ENCODE data around the gene ELAVL3.
"Not testable (repeated sequence)": the region's sequence is repeated elsewhere in the genome, so short reads cannot be mapped to it uniquely, and the experiment has no call there.

Gene ELAVL3

DNA sequence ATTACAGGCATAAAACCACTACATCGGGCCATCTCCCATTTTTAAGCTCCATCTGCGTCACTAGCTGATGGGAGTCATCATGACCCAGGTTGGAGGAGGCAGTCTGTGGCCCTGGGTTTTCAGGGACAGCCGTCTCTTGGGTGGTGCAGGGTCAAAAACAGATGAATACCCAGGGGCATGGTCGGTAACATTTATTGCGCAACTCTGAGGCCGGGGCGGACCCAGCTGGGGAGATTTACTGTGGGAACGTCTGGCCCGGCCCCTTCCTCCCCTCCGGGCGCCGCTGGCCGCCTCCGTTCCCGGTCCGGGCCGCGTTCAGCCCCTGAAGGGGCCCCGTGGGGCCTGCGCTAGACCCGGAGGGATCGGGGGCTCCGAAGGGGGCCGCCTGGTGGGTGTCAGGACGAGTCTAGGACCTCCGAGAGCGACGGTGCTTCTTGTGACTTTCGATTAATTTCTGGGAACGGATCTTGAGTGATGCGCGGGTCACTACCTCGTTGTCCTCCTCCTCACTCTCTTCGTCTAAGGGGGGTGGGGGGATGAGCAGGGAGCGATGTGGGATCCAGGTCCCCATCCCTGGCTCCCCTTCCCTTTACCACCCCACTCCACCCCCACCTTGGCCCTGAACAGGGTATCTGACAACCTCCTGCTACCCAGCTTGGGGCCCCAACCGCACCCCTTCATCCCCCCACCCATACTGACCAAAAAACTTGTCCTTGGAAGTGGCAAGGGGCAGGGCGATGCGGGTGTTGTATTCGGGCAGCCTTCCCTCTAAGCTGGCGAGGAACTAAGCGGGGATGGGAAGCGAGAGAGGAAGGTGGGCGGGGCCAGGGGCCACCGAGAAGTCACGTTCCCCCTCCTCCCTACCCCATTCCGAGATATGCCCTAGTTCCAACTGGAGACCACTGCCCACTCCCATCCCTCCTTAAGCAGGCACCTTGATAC lies 60.1 kb downstream of the ELAVL3 start:
- no peaks in the 10 kb centered on the region for H3K9me3 ChIP-seq (ENCODE audit: control insufficient read depth, low read length)
- no peaks in the 10 kb centered on the region for H3K36me3 ChIP-seq (ENCODE audit: control insufficient read depth, insufficient read depth, low read length)
- H3K4me3 ChIP-seq (ENCODE audit: low read length), result no peak overlapping the region
- peak overlapping the region; percentile 50 for H3K9ac ChIP-seq (ENCODE audit: low read length)
- peaks cover 53% of the 10 kb centered on the region for H3K27me3 ChIP-seq (ENCODE audit: control insufficient read depth, insufficient read depth, low read length)
- peaks cover 35% of the 10 kb centered on the region for H3K4me1 ChIP-seq (ENCODE audit: control insufficient read depth, insufficient read depth, low read length)

DNA sequence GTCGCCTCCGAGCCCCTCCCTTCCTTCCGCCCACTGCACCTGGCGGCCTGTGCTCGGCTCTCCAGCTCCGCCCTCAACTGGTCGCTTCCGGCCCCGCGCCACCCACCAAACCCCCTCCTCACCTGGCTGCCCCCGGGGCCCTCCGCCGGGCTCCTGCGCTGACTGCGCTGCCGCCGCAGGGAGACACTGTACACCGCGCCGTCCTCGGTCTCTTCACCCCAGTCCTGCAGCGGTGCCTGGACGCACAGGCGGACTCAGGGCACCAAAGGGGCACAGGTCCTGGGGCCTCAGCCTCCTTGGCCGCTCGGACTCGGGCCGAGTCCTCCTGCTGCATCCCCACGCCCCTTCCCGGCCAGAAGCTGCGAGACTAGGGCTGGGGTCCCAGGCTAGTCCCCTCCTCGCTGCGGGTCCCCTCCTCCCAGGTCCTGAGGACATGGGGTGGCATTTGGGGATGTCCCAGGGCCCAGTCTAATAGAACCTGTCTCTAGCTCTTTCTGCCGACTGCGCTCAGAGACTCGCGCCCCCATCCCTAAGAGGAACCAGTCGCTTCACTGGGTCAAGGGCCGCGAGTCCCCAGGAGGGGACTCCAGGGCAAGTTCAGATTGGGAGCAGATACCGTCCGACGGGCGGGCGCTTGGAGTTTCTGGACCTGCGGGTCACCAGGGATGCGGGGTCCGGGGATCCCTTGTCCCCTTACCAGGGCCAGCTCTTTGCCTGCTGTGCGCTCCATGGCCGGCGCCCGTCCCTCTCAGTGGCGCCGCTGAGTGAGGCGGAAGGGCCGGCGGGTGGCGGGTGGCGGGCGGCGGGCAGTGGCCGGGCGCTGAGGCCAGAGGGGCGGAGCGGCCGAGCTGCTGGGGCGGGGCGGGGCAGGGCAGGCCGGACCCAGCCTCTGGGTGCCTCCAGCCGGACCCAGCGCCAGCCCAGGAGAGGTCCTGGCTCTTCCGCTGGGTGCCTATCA lies 62.0 kb downstream of the ELAVL3 start, which contains the start of gene RGL3:
TSS of gene RGL3 (minus strand) at position 766 of the 958 bp plus-strand sequence. CDS start at position 730, 36 bp downstream.
- no peaks in the 10 kb centered on the region for H3K9me3 ChIP-seq (ENCODE audit: control insufficient read depth, low read length)
- no peaks in the 10 kb centered on the region for H3K36me3 ChIP-seq (ENCODE audit: control insufficient read depth, insufficient read depth, low read length)
- peak within 1 kb of the TSS; percentile 56 for H3K4me3 ChIP-seq (ENCODE audit: low read length)
- H3K4me1 ChIP-seq (ENCODE audit: control insufficient read depth, insufficient read depth, low read length), result peaks cover 35% of the 10 kb centered on the region
- H3K9ac ChIP-seq (ENCODE audit: low read length), result peak within 1 kb of the TSS; percentile 59
- H3K27me3 ChIP-seq (ENCODE audit: control insufficient read depth, insufficient read depth, low read length), result peaks cover 50% of the 10 kb centered on the region

DNA sequence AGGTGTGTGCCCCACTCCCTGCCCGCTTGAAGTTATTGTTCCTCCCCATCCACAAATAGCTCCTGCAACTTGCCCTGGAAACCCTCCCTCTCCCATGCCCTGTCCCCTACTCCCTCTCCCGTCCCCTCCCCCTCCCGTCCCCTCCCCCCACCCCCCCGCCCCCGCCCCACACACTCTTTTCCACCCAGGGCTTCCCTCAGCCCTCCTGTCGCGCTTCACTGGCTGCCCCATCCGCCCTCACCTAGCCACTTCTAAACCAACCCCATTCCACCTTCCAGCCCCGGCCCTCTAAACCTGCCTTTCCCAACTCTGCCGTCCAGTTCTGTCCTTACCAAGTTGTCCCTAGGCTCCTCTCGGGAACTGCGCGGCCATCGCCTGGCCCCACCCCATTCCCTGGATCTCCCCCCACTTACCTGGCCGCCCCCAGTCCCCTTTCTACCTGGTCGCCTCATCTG lies 62.7 kb downstream of the ELAVL3 start:
- peaks cover 35% of the 10 kb centered on the region for H3K4me1 ChIP-seq (ENCODE audit: control insufficient read depth, insufficient read depth, low read length)
- H3K27me3 ChIP-seq (ENCODE audit: control insufficient read depth, insufficient read depth, low read length), result peaks cover 43% of the 10 kb centered on the region
- H3K9ac ChIP-seq (ENCODE audit: low read length), result peak overlapping the region; percentile 59
- no peaks in the 10 kb centered on the region for H3K9me3 ChIP-seq (ENCODE audit: control insufficient read depth, low read length)
- H3K4me3 ChIP-seq (ENCODE audit: low read length), result no peak overlapping the region
- H3K36me3 ChIP-seq (ENCODE audit: control insufficient read depth, insufficient read depth, low read length), result no peaks in the 10 kb centered on the region

DNA sequence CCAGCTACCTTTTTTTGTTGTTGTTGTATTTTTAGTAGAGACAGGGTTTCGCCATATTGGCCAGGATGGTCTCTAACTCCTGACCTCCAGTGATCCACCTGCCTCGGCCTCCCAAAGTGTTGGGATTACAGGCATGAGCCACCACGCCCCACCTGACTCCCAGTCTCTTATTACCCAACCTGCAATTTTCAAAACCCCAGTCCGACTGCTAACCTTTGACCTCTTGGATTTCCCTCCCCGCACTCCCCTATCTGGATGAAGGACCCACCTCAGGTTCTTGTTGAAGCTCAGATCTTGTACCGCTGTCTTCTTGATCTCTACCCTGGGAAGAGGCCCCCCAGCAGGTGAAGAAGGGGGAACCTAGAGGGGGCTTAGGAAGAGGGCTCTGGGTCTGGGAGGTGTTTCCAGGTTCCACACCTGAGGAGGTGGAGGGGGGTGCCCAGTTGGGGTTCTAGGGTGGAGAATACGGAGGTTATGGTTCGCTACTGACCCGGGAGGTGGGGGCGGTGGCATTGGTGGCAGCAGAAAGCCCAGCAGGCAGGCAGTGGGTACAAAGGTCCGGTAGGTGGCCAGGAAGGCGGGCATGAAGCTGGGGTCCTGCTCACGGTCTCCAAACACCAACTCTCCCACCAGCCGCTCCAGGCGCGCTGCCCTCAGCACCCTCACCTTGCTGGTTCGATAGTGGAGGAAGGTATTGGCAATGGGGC lies 64.3 kb downstream of the ELAVL3 start:
- Histone ChIP-seq H3K4me3 (ENCODE audit: low read length) (no peak overlapping the region), H3K9ac (ENCODE audit: low read length) (no peak overlapping the region), H3K27me3 (ENCODE audit: control insufficient read depth, insufficient read depth, low read length) (peaks cover 27% of the 10 kb centered on the region), H3K9me3 (ENCODE audit: control insufficient read depth, low read length) (no peaks in the 10 kb centered on the region), H3K36me3 (ENCODE audit: control insufficient read depth, insufficient read depth, low read length) (no peaks in the 10 kb centered on the region), H3K4me1 (ENCODE audit: control insufficient read depth, insufficient read depth, low read length) (peaks cover 20% of the 10 kb centered on the region)

DNA sequence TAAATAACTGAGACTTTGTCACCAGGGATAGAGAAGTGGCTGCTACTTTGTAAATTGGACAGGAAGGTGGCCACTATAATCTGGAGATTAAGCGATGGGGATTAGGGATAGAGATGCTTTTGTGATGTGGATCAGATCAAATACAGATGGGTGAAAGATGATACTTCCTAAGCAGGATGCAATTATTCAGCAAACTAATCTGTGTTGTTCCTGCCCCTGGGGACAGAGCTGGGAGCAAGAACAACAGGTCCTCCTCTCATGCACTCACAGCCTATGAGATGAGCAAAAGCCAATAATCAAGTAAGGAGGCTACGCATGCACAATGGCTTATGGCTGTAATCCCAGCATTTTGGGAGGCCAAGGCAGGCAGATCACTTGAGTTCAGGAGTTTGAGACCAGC lies 66.3 kb downstream of the ELAVL3 start:
- Histone ChIP-seq H3K36me3 (ENCODE audit: control insufficient read depth, insufficient read depth, low read length) (no peaks in the 10 kb centered on the region), H3K9me3 (ENCODE audit: control insufficient read depth, low read length) (no peaks in the 10 kb centered on the region), H3K9ac (ENCODE audit: low read length) (no peak overlapping the region), H3K27me3 (ENCODE audit: control insufficient read depth, insufficient read depth, low read length) (peaks cover 8% of the 10 kb centered on the region), H3K4me3 (ENCODE audit: low read length) (no peak overlapping the region), H3K4me1 (ENCODE audit: control insufficient read depth, insufficient read depth, low read length) (peaks cover 7% of the 10 kb centered on the region)

DNA sequence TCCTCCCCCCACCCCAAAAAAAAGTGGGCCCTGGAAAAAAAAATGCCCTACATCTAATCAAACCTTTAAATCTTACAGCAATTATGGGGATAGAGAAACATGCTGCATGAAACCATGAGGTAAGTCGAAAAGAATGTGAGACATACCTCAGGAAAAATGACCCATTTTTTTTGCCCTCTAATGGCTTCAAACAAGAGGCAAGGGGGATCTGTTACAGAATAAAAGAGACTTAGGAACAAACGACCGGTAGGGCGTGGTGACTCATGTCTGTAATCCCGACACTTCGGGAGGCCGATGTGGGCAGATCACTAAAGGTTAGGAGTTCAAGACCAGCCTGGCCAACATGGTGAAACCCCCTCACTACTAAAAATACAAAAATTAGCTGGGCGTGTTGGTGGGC lies 70.2 kb downstream of the ELAVL3 start:
- Histone ChIP-seq H3K27me3 (ENCODE audit: control insufficient read depth, insufficient read depth, low read length) (no peaks in the 10 kb centered on the region), H3K9me3 (ENCODE audit: control insufficient read depth, low read length) (no peaks in the 10 kb centered on the region), H3K36me3 (ENCODE audit: control insufficient read depth, insufficient read depth, low read length) (no peaks in the 10 kb centered on the region), H3K4me1 (ENCODE audit: control insufficient read depth, insufficient read depth, low read length) (no peaks in the 10 kb centered on the region), H3K9ac (ENCODE audit: low read length) (no peak overlapping the region), H3K4me3 (ENCODE audit: low read length) (no peak overlapping the region)

DNA sequence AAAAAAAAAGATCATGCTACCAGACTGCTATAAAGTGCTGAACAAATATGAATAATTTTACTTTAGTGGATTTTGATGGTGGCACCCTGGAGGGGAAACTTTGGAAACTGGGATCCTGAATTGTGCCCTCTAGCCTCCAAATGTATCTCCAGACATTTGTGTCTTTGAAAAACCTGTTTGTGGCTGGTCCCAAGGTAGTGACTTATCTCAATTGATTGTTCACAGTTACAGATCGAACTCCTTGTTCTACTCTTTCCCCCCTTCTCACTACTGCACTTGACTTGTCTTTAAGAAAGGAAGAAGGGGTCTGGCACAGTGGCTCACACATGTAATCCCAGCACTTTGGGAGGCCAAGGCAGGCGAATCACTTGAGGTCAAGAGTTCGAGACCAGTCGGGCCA lies 72.3 kb downstream of the ELAVL3 start:
- no peaks in the 10 kb centered on the region for H3K36me3 ChIP-seq (ENCODE audit: control insufficient read depth, insufficient read depth, low read length)

DNA sequence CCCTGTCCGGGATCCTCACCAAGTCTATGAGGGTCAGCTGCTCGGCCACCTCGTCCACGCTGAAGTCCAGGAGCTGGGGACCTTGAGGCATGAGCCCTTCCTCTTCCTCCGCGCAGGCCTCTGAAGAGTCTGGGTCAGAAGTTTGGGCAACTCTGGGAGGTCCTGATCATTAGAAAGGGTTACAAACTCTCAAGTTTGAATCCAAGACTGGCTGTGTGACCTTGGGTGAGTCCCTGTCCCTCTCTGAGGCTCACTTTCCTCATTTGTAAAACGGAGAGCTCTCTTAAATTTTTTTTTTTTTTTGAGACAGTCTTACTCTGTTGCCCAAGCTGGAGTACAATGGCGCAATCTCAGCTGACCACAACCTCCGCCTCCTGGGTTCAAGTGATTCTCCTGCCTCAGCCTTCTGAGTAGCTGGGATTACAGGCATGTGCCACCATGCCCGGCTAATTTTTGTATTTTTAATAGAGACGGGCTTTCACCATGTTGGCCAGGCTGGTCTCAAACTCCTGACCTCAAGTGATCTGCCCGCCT lies 74.1 kb downstream of the ELAVL3 start:
- H3K9me3 ChIP-seq (ENCODE audit: control insufficient read depth, low read length), result not testable (repeated sequence)

More for the DNA sequence above, 72.3 kb downstream of the ELAVL3 start:
- Histone ChIP-seq H3K27me3 (ENCODE audit: control insufficient read depth, insufficient read depth, low read length) (no peaks in the 10 kb centered on the region), H3K4me1 (ENCODE audit: control insufficient read depth, insufficient read depth, low read length) (no peaks in the 10 kb centered on the region), H3K9ac (ENCODE audit: low read length) (no peak overlapping the region), H3K9me3 (ENCODE audit: control insufficient read depth, low read length) (no peaks in the 10 kb centered on the region), H3K4me3 (ENCODE audit: low read length) (no peak overlapping the region)

DNA sequence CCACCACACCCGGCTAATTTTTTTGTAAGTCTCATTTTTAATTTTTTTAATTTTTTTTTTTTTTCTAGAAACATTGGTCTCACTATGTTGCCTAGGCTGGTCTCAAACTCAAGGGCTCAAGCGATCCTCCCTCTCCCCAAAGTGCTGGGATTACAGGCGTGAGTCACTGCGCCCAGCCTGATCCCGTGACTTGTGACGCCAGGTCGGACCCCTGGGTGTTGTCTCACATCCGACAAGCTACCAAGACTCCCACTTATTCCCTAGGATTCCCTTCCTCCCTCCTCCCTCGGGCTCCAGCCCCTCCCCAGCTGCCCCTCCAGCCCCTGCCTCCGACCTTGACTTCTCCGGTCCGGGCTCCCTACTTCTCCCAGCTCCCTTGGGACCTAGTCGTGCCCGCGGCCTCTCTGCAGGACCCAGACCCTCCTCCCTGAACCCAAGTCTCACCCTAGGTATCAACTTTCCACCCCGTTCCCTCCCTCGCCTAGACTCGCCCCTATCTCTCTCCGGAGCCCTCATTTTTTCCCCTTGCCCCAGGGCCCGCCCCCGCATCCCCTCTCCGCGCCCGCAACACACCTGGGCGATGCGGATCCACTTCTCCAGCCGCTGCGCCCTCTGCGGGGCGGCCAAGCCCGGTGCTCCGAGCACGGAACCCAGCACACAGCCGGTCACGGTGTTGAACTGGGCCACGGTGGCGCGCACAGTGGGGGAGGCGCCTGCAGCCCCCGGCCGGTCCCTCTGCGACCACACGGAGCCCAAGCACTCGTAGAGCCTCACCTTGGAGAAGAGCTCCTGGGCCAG lies 74.8 kb downstream of the ELAVL3 start:
- no peaks in the 10 kb centered on the region for H3K27me3 ChIP-seq (ENCODE audit: control insufficient read depth, insufficient read depth, low read length)
- H3K4me3 ChIP-seq (ENCODE audit: low read length), result no peak overlapping the region
- no peaks in the 10 kb centered on the region for H3K9me3 ChIP-seq (ENCODE audit: control insufficient read depth, low read length)
- no peaks in the 10 kb centered on the region for H3K36me3 ChIP-seq (ENCODE audit: control insufficient read depth, insufficient read depth, low read length)
- no peak overlapping the region for H3K9ac ChIP-seq (ENCODE audit: low read length)
- no peaks in the 10 kb centered on the region for H3K4me1 ChIP-seq (ENCODE audit: control insufficient read depth, insufficient read depth, low read length)

More for the DNA sequence above, 74.1 kb downstream of the ELAVL3 start:
- H3K4me1 ChIP-seq (ENCODE audit: control insufficient read depth, insufficient read depth, low read length); H3K36me3 ChIP-seq (ENCODE audit: control insufficient read depth, insufficient read depth, low read length); H3K4me3 ChIP-seq (ENCODE audit: low read length); H3K27me3 ChIP-seq (ENCODE audit: control insufficient read depth, insufficient read depth, low read length); H3K9ac ChIP-seq (ENCODE audit: low read length): not testable (repeated sequence)

DNA sequence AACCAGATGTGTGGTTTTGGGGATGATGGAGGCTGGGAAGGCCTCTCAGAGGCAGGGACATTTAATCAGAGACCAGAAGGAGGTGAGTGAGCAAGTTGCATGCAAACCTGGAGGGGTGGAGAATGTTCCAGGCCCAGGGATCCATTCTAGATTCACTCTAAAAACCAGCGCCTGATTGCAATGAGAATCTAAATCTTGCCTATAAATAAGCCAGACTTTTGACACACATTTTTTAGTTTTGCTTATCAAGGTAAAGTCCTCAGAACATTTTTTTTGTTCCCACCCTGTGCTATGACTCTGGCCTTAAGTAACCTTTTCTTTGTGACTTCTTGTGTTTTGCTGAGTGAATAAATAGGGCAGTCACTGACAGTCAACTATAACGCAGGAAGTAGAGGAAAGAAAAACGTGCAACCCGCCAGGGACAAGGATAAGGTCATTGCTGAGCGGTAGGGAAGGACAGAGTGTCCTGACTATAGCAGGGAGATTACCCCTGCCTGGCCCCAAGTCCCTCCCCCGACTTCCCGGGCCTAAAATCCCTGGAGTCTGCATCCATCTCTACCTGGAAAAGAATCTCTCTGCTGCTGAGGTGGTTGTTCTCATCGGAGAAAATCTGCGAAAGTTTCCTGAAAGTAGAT lies 76.1 kb downstream of the ELAVL3 start:
- H3K4me1 ChIP-seq (ENCODE audit: control insufficient read depth, insufficient read depth, low read length), result no peaks in the 10 kb centered on the region
- H3K4me3 ChIP-seq (ENCODE audit: low read length), result no peak overlapping the region
- H3K27me3 ChIP-seq (ENCODE audit: control insufficient read depth, insufficient read depth, low read length), result no peaks in the 10 kb centered on the region
- no peak overlapping the region for H3K9ac ChIP-seq (ENCODE audit: low read length)
- no peaks in the 10 kb centered on the region for H3K36me3 ChIP-seq (ENCODE audit: control insufficient read depth, insufficient read depth, low read length)
- no peaks in the 10 kb centered on the region for H3K9me3 ChIP-seq (ENCODE audit: control insufficient read depth, low read length)

Data from mucosa of stomach (tissue), 1 donor.